Loucy (cell line): ENCODE measurements around the gene PFKFB3.
"Not testable (repeated sequence)": the region's sequence is repeated elsewhere in the genome, so short reads cannot be mapped to it uniquely, and the experiment has no call there.

Experiments
- H2AFZ ChIP-seq: fragments of 200-600 bp; sonication (generic); 2 replicates; pipeline ENCODE4 v1.6.0; 2016; ENCODE audit warnings: antibody characterized with exemption, mild to moderate bottlenecking, low read length, moderate library complexity
- H3F3A ChIP-seq: fragments of 200-600 bp; 2 replicates; pipeline ENCODE4 v1.6.0; 2016; ENCODE audit warnings: antibody characterized with exemption, low read depth, mild to moderate bottlenecking
- H3K27me3 ChIP-seq: fragments of 200-600 bp; sonication (generic); 2 replicates; pipeline ENCODE4 v1.6.1; 2014; ENCODE audit warnings: low read length, mild to moderate bottlenecking; ENCODE audit not compliant: insufficient read depth, poor library complexity, severe bottlenecking
- H3K36me3 ChIP-seq: fragments of 200-600 bp; sonication (generic); 2 replicates; pipeline ENCODE4 v1.6.1; 2016; ENCODE audit warnings: low read length; ENCODE audit not compliant: insufficient read depth
- H3K4me1 ChIP-seq: fragments of 200-600 bp; sonication (generic); 2 replicates; pipeline ENCODE4 v1.5.1; 2014; ENCODE audit warnings: low read length, mild to moderate bottlenecking; ENCODE audit not compliant: insufficient read depth, poor library complexity, severe bottlenecking
- H3K4me2 ChIP-seq: fragments of 200-600 bp; sonication (generic); 2 replicates; pipeline ENCODE4 v1.6.0; 2014; ENCODE audit warnings: antibody characterized with exemption, low read length, low read depth, mild to moderate bottlenecking; ENCODE audit not compliant: poor library complexity, severe bottlenecking
- H3K4me3 ChIP-seq: fragments of 200-600 bp; sonication (generic); 2 replicates; pipeline ENCODE4 v1.5.1; 2014; ENCODE audit warnings: low read length, mild to moderate bottlenecking, mixed read lengths; ENCODE audit not compliant: poor library complexity, severe bottlenecking
- H3K79me2 ChIP-seq: fragments of 200-600 bp; sonication (generic); 2 replicates; pipeline ENCODE4 v1.6.1; 2014; ENCODE audit warnings: low read length; ENCODE audit not compliant: insufficient read depth
- H3K9ac ChIP-seq: fragments of 200-600 bp; sonication (generic); 2 replicates; pipeline ENCODE4 v1.6.0; 2014; ENCODE audit warnings: mild to moderate bottlenecking, low read depth, low read length, moderate library complexity; ENCODE audit not compliant: poor library complexity, severe bottlenecking
- H3K9me2 ChIP-seq: fragments of 200-600 bp; sonication (generic); replicated peaks from 2 replicates; pipeline ENCODE4 v1.6.1; 2016; ENCODE audit warnings: low read depth, low read length, mixed read lengths
- H3K9me3 ChIP-seq: fragments of 200-600 bp; sonication (generic); 2 replicates; pipeline ENCODE4 v1.6.1; 2014; ENCODE audit warnings: mild to moderate bottlenecking, antibody characterized with exemption, low read length, low read depth; ENCODE audit not compliant: insufficient read depth
- H4K20me1 ChIP-seq: fragments of 200-600 bp; sonication (generic); 2 replicates; pipeline ENCODE4 v1.6.0; 2014; ENCODE audit warnings: antibody characterized with exemption, low read length, mild to moderate bottlenecking; ENCODE audit not compliant: insufficient read depth, poor library complexity, severe bottlenecking
- EZH2phosphoT487 ChIP-seq: fragments of 200-600 bp; IDR thresholded peaks from 2 replicates; pipeline ENCODE4 v1.6.1; 2018; ENCODE audit warnings: antibody characterized with exemption, mild to moderate bottlenecking, moderate library complexity, borderline replicate concordance
- TF ChIP-seq, protein P1 (sequence below): fragments of 200-600 bp; sonication (generic); conservative IDR thresholded peaks from 2 replicates; pipeline ENCODE4 v1.5.1; 2014; ENCODE audit warnings: mild to moderate bottlenecking, antibody characterized with exemption, low read length

PFKFB3 gene

GRCh38 chr10:6195846-6196245 is 6.9 kb upstream of the PFKFB3 start:
- Histone ChIP-seq H3K79me2 (peaks cover 46% of the 10 kb centered on the region; the same call in 1 of the 2 replicates), H3F3A (peaks cover 4% of the 10 kb centered on the region; the same call in 1 of the 2 replicates), H4K20me1 (no peaks in the 10 kb centered on the region), H2AFZ (no peak overlapping the region), H3K4me1 (peaks cover 11% of the 10 kb centered on the region), H3K4me3 (no peak overlapping the region), H3K9me3 (no peaks in the 10 kb centered on the region), H3K9me2 (no peaks in the 10 kb centered on the region), H3K36me3 (peaks cover 3% of the 10 kb centered on the region; the same call in 1 of the 2 replicates), H3K9ac (no peak overlapping the region), H3K27me3 (no peaks in the 10 kb centered on the region), H3K4me2 (no peak overlapping the region)
- TF ChIP-seq, protein P1, sequence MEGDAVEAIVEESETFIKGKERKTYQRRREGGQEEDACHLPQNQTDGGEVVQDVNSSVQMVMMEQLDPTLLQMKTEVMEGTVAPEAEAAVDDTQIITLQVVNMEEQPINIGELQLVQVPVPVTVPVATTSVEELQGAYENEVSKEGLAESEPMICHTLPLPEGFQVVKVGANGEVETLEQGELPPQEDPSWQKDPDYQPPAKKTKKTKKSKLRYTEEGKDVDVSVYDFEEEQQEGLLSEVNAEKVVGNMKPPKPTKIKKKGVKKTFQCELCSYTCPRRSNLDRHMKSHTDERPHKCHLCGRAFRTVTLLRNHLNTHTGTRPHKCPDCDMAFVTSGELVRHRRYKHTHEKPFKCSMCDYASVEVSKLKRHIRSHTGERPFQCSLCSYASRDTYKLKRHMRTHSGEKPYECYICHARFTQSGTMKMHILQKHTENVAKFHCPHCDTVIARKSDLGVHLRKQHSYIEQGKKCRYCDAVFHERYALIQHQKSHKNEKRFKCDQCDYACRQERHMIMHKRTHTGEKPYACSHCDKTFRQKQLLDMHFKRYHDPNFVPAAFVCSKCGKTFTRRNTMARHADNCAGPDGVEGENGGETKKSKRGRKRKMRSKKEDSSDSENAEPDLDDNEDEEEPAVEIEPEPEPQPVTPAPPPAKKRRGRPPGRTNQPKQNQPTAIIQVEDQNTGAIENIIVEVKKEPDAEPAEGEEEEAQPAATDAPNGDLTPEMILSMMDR, result no peak
- no peak for TF ChIP-seq EZH2phosphoT487

DNA sequence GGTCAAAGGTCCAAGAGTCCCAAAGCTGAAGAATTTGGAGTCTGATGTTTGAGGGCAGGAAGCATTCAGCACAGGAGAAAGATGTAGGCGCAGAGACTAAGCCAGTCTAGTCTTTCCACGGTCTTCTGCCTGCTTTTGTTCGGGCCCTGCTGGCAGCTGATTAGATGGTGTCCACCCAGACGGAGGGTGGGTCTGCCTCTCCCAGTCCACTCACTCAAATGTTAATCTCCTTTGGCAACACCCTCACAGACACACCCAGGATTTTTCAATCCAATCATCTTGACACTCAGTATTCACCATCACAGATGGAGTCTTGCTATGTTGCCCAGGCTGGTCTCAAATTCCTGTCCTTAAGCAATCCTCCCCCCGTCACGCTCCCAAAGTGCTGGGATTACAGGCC is 6.2 kb upstream of the PFKFB3 start:
- H2AFZ ChIP-seq, H3K9me2 ChIP-seq, H4K20me1 ChIP-seq, H3F3A ChIP-seq, H3K9ac ChIP-seq, H3K36me3 ChIP-seq, H3K4me2 ChIP-seq, H3K27me3 ChIP-seq, H3K4me3 ChIP-seq, H3K9me3 ChIP-seq: not testable (repeated sequence)
- Histone ChIP-seq H3K79me2 (peaks cover 40% of the 10 kb centered on the region; the same call in 1 of the 2 replicates), H3K4me1 (peaks cover 11% of the 10 kb centered on the region)

GRCh38 chr10:6197321-6197720 is 5.4 kb upstream of the PFKFB3 start:
- peaks cover 4% of the 10 kb centered on the region; the same call in 1 of the 2 replicates for H3F3A ChIP-seq
- H3K9ac ChIP-seq, result no peak overlapping the region
- H3K27me3 ChIP-seq, result no peaks in the 10 kb centered on the region

DNA sequence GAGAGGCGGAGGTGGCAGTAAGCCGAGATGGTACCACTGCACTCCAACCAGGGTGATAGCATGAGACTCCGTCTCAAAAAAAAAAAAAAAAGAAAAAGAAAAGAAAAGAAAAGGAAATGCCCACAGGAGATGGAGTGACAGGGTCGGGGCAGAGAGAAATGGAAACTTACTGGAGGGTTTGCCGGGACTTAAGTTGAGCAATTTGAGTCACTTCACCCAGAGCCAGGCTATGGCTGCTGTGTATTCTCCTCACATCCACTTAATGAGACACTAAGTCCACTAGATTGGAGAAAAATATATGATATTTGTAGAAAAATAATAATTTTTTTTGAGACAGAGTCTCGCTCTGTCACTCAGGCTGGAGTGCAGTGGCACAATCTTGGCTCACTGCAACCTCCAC is 4.6 kb upstream of the PFKFB3 start:
- no peak overlapping the region for H3K4me2 ChIP-seq
- H3K9me3 ChIP-seq, result no peaks in the 10 kb centered on the region
- H3K9ac ChIP-seq, result no peak overlapping the region
- peaks cover 5% of the 10 kb centered on the region for H4K20me1 ChIP-seq
- no peaks in the 10 kb centered on the region for H3K36me3 ChIP-seq
- H3F3A ChIP-seq, result peaks cover 4% of the 10 kb centered on the region; the same call in 1 of the 2 replicates
- peaks cover 33% of the 10 kb centered on the region; the same call in 1 of the 2 replicates for H3K79me2 ChIP-seq
- no peak overlapping the region for H3K4me3 ChIP-seq
- H3K9me2 ChIP-seq, result no peaks in the 10 kb centered on the region
- H3K27me3 ChIP-seq, result no peaks in the 10 kb centered on the region
- no peak for TF ChIP-seq EZH2phosphoT487
- TF ChIP-seq, protein P1, result no peak
- no peak overlapping the region for H2AFZ ChIP-seq
- H3K4me1 ChIP-seq, result peaks cover 18% of the 10 kb centered on the region

More at GRCh38 chr10:6197321-6197720, 5.4 kb upstream of the PFKFB3 start:
- Histone ChIP-seq H3K9me2 (no peaks in the 10 kb centered on the region), H2AFZ (no peak overlapping the region), H3K9me3 (no peaks in the 10 kb centered on the region), H4K20me1 (peaks cover 5% of the 10 kb centered on the region), H3K36me3 (no peaks in the 10 kb centered on the region), H3K4me1 (peaks cover 18% of the 10 kb centered on the region), H3K4me3 (no peak overlapping the region), H3K4me2 (no peak overlapping the region), H3K79me2 (peaks cover 38% of the 10 kb centered on the region; the same call in 1 of the 2 replicates)
- no peak for TF ChIP-seq EZH2phosphoT487
- TF ChIP-seq, protein P1, result no peak
